Heart left ventricle (tissue), 13 donors: ENCODE measurements around the gene DNAJC11.

ENCODE experiments used
- CTCF ChIP-seq, 12 donors: fragments of 200-600 bp; sonication (generic) in 4 of 12; IDR thresholded peaks; one replicate each; pipeline versions ENCODE4 v1.5.0 to v1.8.0; 2018 to 2022; ENCODE audit warnings: antibody characterized with exemption in 12 of 12, mild to moderate bottlenecking in 5 of 12
- POLR2A ChIP-seq, 2 donors: fragments of 450-650 bp; IDR thresholded peaks; one replicate each; pipeline ENCODE4 v1.6.1; 2017; ENCODE audit warnings: antibody characterized with exemption in 2 of 2, mild to moderate bottlenecking in 2 of 2, moderate library complexity in 2 of 2
- donor health status: ischemic (EF 13 %, LVEDD 7.1; RV severe dilation, severe dysfunction).
- donor health status: DM: no; HTN: yes; CAD: no.
- donor health status: DM: no; HTN: no; CAD: no.
- donor health status: ischemic (EF 25% LVEDD 6.9; RV normal size, moderate dysfunction).
- donor health status: ischemic (EF 25% LVEDD 5.7; RV mildly dilated, moderate dysfunction).
- donor health status: ischemic (EF 35%, LVEDD 5.7; RV mildly dilated, moderate dysfunction).
- donor health status: nonischemic (EF 11% LVEDD 7.7; RV severe dilation, severe dysfunction).
- donor health status: DM: yes; HTN: yes; CAD: no.
- donor health status: PGD.
- donor health status: ischemic (EF 29% LVEDD 5.4; RV normal size, mild dysfunction).
- donor health status: nonischemic (EF 23%, LVEDD 6.1; RV moderate dilation, normal function).

- TF ChIP-seq CTCF (IDR thresholded peaks at IDR 0.05) (no peak), POLR2A (IDR thresholded peaks at IDR 0.05) (no peak)
These were observed 22.2 kb upstream of the DNAJC11 start for GRCh38 chr1:6723621-6724428.
